ENCODE measurements around the gene ZNF362. TPM values are rescaled to one million over a fixed set of nuclear protein-coding genes. Genes with fewer than 3 reads are reported as not detected.

The ZNF362 gene
- polyA plus RNA-seq, 1 experiment, result 9.0 TPM

DNA sequence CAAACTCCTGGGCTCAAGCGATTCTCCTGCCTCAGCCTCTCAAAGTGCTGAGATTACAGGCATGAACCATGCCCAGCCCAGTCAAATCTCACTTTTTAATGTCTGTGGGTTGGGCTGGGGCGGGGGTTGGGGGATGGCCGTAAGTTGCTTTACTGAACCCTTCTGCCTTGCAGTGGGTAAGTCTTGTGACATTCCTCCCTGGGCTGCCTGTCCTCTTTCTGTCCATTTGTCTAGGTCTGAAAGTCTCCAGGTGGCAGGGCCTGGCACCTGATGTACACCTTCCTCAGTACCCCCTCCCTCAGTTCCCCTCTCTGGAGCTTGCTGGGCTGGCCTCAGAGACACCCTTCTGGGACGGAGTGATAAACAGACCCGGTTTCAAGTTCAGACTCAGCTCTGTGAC is 13.3 kb downstream of the ZNF362 start:
- ChIA-PET CTCF (interaction anchor here (1.0 to 2.9 kb wide), 4 partner anchors 26 to 143 kb away, joined by 3 to 10 read pairs (median 3); no protein-coding TSS in a partner anchor), POLR2A (interaction anchor here (0.5 to 1.0 kb wide), 2 partner anchors 123 to 142 kb away, joined by 3 read pairs; no protein-coding TSS in a partner anchor)
- no peaks in the 10 kb centered on the region for H3K27me3 ChIP-seq (ENCODE audit: control insufficient read depth, insufficient read depth, low read length)
- TF ChIP-seq, protein P1, sequence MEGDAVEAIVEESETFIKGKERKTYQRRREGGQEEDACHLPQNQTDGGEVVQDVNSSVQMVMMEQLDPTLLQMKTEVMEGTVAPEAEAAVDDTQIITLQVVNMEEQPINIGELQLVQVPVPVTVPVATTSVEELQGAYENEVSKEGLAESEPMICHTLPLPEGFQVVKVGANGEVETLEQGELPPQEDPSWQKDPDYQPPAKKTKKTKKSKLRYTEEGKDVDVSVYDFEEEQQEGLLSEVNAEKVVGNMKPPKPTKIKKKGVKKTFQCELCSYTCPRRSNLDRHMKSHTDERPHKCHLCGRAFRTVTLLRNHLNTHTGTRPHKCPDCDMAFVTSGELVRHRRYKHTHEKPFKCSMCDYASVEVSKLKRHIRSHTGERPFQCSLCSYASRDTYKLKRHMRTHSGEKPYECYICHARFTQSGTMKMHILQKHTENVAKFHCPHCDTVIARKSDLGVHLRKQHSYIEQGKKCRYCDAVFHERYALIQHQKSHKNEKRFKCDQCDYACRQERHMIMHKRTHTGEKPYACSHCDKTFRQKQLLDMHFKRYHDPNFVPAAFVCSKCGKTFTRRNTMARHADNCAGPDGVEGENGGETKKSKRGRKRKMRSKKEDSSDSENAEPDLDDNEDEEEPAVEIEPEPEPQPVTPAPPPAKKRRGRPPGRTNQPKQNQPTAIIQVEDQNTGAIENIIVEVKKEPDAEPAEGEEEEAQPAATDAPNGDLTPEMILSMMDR (IDR thresholded peaks at IDR 0.05; ENCODE audit: low read depth, low read length), result no peak
- no peak overlapping the region for H3K4me3 ChIP-seq (ENCODE audit: low read depth, low read length)
- DNase-seq (ENCODE audit: low read depth, low spot score), result no peak
- no peak overlapping the region for H3K27ac ChIP-seq (ENCODE audit: low read depth, low read length)
- H3K9me3 ChIP-seq (ENCODE audit: control insufficient read depth, insufficient read depth, low read length), result no peaks in the 10 kb centered on the region; the same call in 1 of the 2 replicates

DNA sequence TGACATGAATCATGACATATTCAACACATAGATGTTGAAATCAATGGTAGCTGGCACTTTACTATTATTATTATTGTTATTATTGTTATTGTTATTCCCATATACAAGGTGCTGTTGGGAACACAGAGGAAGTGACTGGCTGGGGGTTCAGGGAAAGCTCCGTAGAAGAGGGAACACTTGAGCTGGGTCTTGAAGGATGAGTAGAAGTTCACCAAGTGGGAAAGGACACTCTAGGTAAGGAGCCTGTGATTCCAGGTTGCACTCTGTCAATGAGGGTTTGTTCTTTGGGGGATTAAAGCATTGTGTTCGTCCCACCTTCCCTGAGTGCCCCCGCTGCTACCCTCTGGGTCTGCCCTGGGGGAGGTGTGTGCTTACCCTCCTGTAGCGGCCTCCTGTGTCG is 14.1 kb downstream of the ZNF362 start:
- no peaks in the 10 kb centered on the region for H3K27me3 ChIP-seq (ENCODE audit: control insufficient read depth, insufficient read depth, low read length)
- CTCF ChIA-PET, result interaction anchor here (1.5 to 2.9 kb wide), 2 partner anchors 25 to 28 kb away, joined by 3 to 10 read pairs; no protein-coding TSS in a partner anchor
- no peak overlapping the region for H3K27ac ChIP-seq (ENCODE audit: low read depth, low read length)
- no peak for DNase-seq (ENCODE audit: low read depth, low spot score)
- POLR2A ChIA-PET, result no interaction called here
- no peaks in the 10 kb centered on the region; the same call in 1 of the 2 replicates for H3K9me3 ChIP-seq (ENCODE audit: control insufficient read depth, insufficient read depth, low read length)
- TF ChIP-seq, protein P1 (IDR thresholded peaks at IDR 0.05; ENCODE audit: low read depth, low read length), result no peak
- H3K4me3 ChIP-seq (ENCODE audit: low read depth, low read length), result no peak overlapping the region

DNA sequence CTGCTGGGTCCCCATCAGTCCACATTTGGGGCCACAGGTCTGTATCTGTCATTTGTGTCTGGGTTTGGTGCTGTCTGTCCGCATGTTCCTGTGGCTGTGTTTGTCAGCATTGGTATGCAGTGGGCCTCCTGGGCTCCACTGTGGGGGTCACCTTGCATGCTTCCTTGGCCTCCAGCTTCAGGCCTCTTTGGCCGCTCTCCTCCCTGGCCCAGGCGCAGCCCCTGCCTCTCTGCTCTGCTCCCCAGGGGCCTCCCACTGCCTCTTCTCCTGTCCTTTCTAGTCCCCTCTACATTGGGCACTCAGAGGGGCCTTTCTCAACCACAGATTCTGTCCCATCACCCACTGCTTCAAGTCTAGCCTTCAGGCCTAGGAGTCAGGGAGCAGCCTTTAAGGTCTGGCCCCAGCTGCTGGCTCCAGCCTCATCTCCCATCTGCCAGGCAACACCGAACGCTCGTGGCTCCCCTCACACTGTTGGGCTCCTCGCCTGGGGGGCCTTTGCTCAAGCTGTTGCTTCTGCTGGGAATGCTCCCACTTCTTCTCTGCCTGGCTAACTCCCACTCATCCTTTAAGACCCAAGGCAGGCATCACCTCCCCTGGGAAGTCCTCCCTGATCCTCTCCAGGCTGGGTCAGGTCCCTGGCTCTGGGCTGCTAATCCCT is 14.6 kb downstream of the ZNF362 start:
- DNase-seq (ENCODE audit: low read depth, low spot score), result no peak
- Histone ChIP-seq H3K27ac (ENCODE audit: low read depth, low read length) (no peak overlapping the region), H3K27me3 (ENCODE audit: control insufficient read depth, insufficient read depth, low read length) (no peaks in the 10 kb centered on the region), H3K4me3 (ENCODE audit: low read depth, low read length) (no peak overlapping the region), H3K9me3 (ENCODE audit: control insufficient read depth, insufficient read depth, low read length) (no peaks in the 10 kb centered on the region; the same call in 1 of the 2 replicates)
- ChIA-PET CTCF (interaction anchor here (1.5 to 2.9 kb wide), 2 partner anchors 25 to 28 kb away, joined by 3 to 10 read pairs; no protein-coding TSS in a partner anchor), POLR2A (no interaction called here)
- TF ChIP-seq, protein P1 (IDR thresholded peaks at IDR 0.05; ENCODE audit: low read depth, low read length), result no peak

DNA sequence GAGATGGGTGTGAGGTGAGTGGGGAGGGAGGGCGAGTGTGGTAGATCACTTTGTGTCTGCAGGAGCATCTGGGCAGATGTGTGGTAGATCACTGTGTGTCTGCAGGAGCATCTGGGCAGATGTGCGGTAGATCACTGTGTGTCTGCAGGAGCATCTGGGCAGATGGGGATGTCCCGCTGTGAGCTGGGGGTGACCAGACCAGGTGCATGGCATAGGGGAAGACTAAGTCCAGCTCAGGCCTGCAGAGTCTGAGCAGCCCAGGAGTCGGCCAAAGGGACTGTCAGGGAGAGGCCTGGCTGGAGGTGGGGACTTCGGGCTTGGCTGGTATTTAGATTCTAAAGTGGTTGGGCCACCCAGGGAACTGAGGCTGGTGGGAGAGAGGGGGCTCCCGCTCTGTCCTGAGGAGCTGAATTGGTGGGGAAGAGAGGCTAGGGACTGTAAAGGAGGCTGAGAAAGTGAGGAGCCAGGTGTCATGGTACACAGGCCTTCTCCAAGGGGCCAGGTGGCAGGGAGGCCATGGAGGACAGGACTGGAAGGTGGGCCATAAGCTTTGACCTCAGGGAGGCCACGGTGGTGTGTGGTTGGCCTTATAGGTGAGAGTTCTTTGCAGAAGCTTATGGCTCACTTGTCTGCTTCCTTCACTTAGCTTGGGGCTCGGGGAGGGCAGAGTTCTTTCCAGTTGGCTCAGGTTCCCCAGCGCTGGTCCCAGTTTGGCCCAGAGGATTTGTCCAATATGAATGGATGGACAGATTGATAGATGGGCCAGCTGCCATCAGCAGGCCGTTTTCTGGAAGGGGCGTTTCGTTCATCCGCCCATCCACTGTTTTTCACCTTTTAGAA is 15.6 kb downstream of the ZNF362 start:
- CTCF ChIA-PET, result interaction anchor here (1.0 to 1.2 kb wide), 2 partner anchors 24 to 91 kb away, joined by 3 to 5 read pairs; no protein-coding TSS in a partner anchor
- Histone ChIP-seq H3K27ac (ENCODE audit: low read depth, low read length) (no peak overlapping the region), H3K4me3 (ENCODE audit: low read depth, low read length) (no peak overlapping the region), H3K9me3 (ENCODE audit: control insufficient read depth, insufficient read depth, low read length) (no peaks in the 10 kb centered on the region; the same call in 1 of the 2 replicates), H3K27me3 (ENCODE audit: control insufficient read depth, insufficient read depth, low read length) (no peaks in the 10 kb centered on the region)
- DNase-seq (ENCODE audit: low read depth, low spot score), result no peak
- POLR2A ChIA-PET, result no interaction called here
- TF ChIP-seq, protein P1 (IDR thresholded peaks at IDR 0.05; ENCODE audit: low read depth, low read length), result no peak
